SH-SY5Y (cell line): Measurements from ENCODE around the gene ITPKB.

Experiments
- GATA2 ChIP-seq: IDR thresholded peaks from 2 replicates; pipeline ENCODE4 v1.6.1; 2011; ENCODE audit warnings: mild to moderate bottlenecking, low read depth, low read length
- GATA3 ChIP-seq: IDR thresholded peaks from 2 replicates; pipeline ENCODE4 v1.6.1; 2011; ENCODE audit warnings: low read depth, mild to moderate bottlenecking, low read length, moderate library complexity

GRCh38 chr1:226641671-226642231, 97.3 kb downstream of the ITPKB start:
- TF ChIP-seq GATA2 (no peak), GATA3 (no peak)
